ENCODE results near the gene PNPO.
"Not testable (repeated sequence)": the region's sequence is repeated elsewhere in the genome, so short reads cannot be mapped to it uniquely, and the experiment has no call there.

Gene PNPO

GRCh38 chr17:47980541-47980940 lies 39.2 kb downstream of the PNPO start:
- DNase-seq = peak; percentile 54 to 83

GRCh38 chr17:47981462-47981861 lies 40.1 kb downstream of the PNPO start:
- DNase-seq = no peak

GRCh38 chr17:47982091-47982617 lies 40.8 kb downstream of the PNPO start:
- no peak for DNase-seq

GRCh38 chr17:47982645-47983390 lies 41.4 kb downstream of the PNPO start:
- peak in 1 of 2 experiments; percentile 16 for DNase-seq

- no peak for DNase-seq
These were observed 42.3 kb downstream of the PNPO start for GRCh38 chr17:47983492-47984223.

- DNase-seq = no peak
These were observed 45.1 kb downstream of the PNPO start for GRCh38 chr17:47986520-47986919.

- DNase-seq = peak in 1 of 2 experiments; percentile 68
These were observed 46.0 kb downstream of the PNPO start for GRCh38 chr17:47987240-47987835.

- not testable (repeated sequence) for DNase-seq
These were observed 47.1 kb downstream of the PNPO start for GRCh38 chr17:47988445-47988844.

- no peak for DNase-seq
These were observed 47.8 kb downstream of the PNPO start for GRCh38 chr17:47989159-47989558.

- no peak for DNase-seq
These were observed 48.3 kb downstream of the PNPO start for GRCh38 chr17:47989700-47990099.

- no peak for DNase-seq
These were observed 49.8 kb downstream of the PNPO start for GRCh38 chr17:47990962-47991731.

GRCh38 chr17:47992216-47992615 lies 50.8 kb downstream of the PNPO start:
- DNase-seq = no peak

GRCh38 chr17:47993031-47993564 lies 51.7 kb downstream of the PNPO start:
- no peak for DNase-seq

GRCh38 chr17:47993964-47994363 lies 52.6 kb downstream of the PNPO start:
- no peak for DNase-seq

- no peak for DNase-seq
These were observed 53.4 kb downstream of the PNPO start for GRCh38 chr17:47994724-47995123.

GRCh38 chr17:47995241-47995935 lies 54.0 kb downstream of the PNPO start:
- no peak for DNase-seq

GRCh38 chr17:47996201-47996600 lies 54.8 kb downstream of the PNPO start:
- DNase-seq = no peak

GRCh38 chr17:47997586-47997985 lies 56.2 kb downstream of the PNPO start:
- no peak for DNase-seq

GRCh38 chr17:47998044-47998443 lies 56.7 kb downstream of the PNPO start:
- DNase-seq = no peak

Data from NCI-H446 (cell line).